Pancreas (tissue), 10 donors: ENCODE data around the gene ATP2A2. TPM values are rescaled to one million over a fixed set of nuclear protein-coding genes. Genes with fewer than 3 reads are reported as not detected.
"Not testable (repeated sequence)": the region's sequence is repeated elsewhere in the genome, so short reads cannot be mapped to it uniquely, and the experiment has no call there.

Experiments
- ATAC-seq, 4 donors: fragments of 200-7000 bp; cut with Tn5 transposase; one replicate each; pipeline versions ENCODE4 v1.8.0 to v1.9.1; 2020; ENCODE audit warnings: mild to moderate bottlenecking in 4 of 4, moderate library complexity in 4 of 4
- DNase-seq, 6 donors: peaks; one replicate each; pipeline ENCODE4 v3.0.0-alpha.2; 2020
- FAIRE-seq: peaks from 2 replicates; lab custom pipeline; 2012; peaks lifted over from hg19 to GRCh38; lab: Jason Lieb, UNC
- H3K27ac ChIP-seq, 4 donors: fragments of 200-600 bp; sonication (generic); 1 replicate in 3 of 4; 2 replicates in 1 of 4; pipeline versions ENCODE4 v1.5.0 to v1.8.0; 2020
- H3K27me3 ChIP-seq, 4 donors: fragments of 200-600 bp; one replicate each; pipeline ENCODE4 v1.8.0; 2021
- H3K36me3 ChIP-seq, 3 donors: fragments of 200-600 bp; sonication (generic) in 1 of 3; one replicate each; pipeline versions ENCODE4 v1.5.0 to v1.8.0; 2020 to 2021
- H3K4me1 ChIP-seq, 3 donors: fragments of 200-600 bp; one replicate each; pipeline ENCODE4 v1.8.0; 2021
- H3K4me3 ChIP-seq, 4 donors: fragments of 200-600 bp; sonication (generic) in 2 of 4; one replicate each; pipeline versions ENCODE4 v1.5.0 to v1.8.0; 2020 to 2021
- H3K9me3 ChIP-seq, 4 donors: fragments of 200-600 bp; one replicate each; pipeline ENCODE4 v1.8.0; 2021
- WGBS, 2 donors: extraction: QIAGEN DNeasy Blood & Tissue Kit; methylation state at CpG; one replicate each; pipeline ENCODE4 v1.1.7; 2013; 5-methylcytosine and 5-hydroxymethylcytosine counted together
- intact Hi-C, 3 donors: fragments of 100-400 bp; cut with DNase I; formaldehyde crosslinking; loops; one replicate each; pipeline versions ENCODE4 v1.11.1 to v1.14.2; 2022
- polyA plus RNA-seq, 2 donors: library from polyadenylated mRNA; stranded (reverse); fragments of 200-250 nt; gene quantifications; one replicate each; pipeline ENCODE4 v1.2.3, GENCODE V29; 2013
- total RNA-seq, 6 donors: library from RNA; stranded (reverse); fragmentation: NEBNext Ultra II Directional in 4 of 6; extraction: Animal tissue kit (Norgen Biotek cat#: 25700) in 4 of 6; gene quantifications; one replicate each; pipeline versions ENCODE4 v1.2.1 to v1.2.4, GENCODE V29; 2021 to 2023
- TF ChIP-seq, protein P1 (sequence below), 4 donors: fragments of 200-600 bp; sonication (generic) in 3 of 4; IDR thresholded peaks; one replicate each; pipeline versions ENCODE4 v1.5.0 to v1.8.0; 2021; ENCODE audit warnings: antibody characterized with exemption in 4 of 4
- donor health status: healthy with polysubstance abuse.
- donor health status: DM: no; HTN: no; CAD: no; lungs with moderate emphysema.
- donor health status: DM: no; HTN: no; CAD: no.
- donor health status: control.
- donor health status: control.
- donor health status: Bipolar disorder and iron deficiency.
- donor health status: DM: yes; HTN: yes; CAD: no.
- donor health status: DM: no; HTN: no; CAD: no.
- donor health status: DM: no; HTN: no; CAD: no.
- donor health status: DM: yes; HTN: yes; CAD: no.

Gene ATP2A2
- total and polyA plus RNA-seq, 8 donors = 16.3 to 79.7 (median 45.7) TPM

- Histone ChIP-seq H3K36me3 (peaks cover 0 to 48% (median 7%) of the 10 kb centered on the region in 3 donors), H3K4me3 (no peak overlapping the region), H3K4me1 (no peaks in the 10 kb centered on the region), H3K27me3 (no peaks in the 10 kb centered on the region), H3K27ac (no peak overlapping the region), H3K9me3 (no peaks in the 10 kb centered on the region)
- DNase-seq (no peak), ATAC-seq (no peak), FAIRE-seq (no peak)
- intact Hi-C loops = no loop called here
- 93 to 95% methylated on average over 13 of the region's 13 CpGs for WGBS, 2 donors
- TF ChIP-seq, protein P1, sequence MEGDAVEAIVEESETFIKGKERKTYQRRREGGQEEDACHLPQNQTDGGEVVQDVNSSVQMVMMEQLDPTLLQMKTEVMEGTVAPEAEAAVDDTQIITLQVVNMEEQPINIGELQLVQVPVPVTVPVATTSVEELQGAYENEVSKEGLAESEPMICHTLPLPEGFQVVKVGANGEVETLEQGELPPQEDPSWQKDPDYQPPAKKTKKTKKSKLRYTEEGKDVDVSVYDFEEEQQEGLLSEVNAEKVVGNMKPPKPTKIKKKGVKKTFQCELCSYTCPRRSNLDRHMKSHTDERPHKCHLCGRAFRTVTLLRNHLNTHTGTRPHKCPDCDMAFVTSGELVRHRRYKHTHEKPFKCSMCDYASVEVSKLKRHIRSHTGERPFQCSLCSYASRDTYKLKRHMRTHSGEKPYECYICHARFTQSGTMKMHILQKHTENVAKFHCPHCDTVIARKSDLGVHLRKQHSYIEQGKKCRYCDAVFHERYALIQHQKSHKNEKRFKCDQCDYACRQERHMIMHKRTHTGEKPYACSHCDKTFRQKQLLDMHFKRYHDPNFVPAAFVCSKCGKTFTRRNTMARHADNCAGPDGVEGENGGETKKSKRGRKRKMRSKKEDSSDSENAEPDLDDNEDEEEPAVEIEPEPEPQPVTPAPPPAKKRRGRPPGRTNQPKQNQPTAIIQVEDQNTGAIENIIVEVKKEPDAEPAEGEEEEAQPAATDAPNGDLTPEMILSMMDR (IDR thresholded peaks at IDR 0.05) = no peak
These were observed 93.0 kb downstream of the ATP2A2 start for GRCh38 chr12:110373962-110374611.

- H3K9me3 ChIP-seq, H3K4me3 ChIP-seq, H3K27ac ChIP-seq, H3K27me3 ChIP-seq, DNase-seq, FAIRE-seq, ATAC-seq, intact Hi-C loops, H3K4me1 ChIP-seq: not testable (repeated sequence)
- peaks cover 0 to 72% (median 17%) of the 10 kb centered on the region in 3 donors for H3K36me3 ChIP-seq
- WGBS, 2 donors = 93 to 96% methylated on average over 17 of the region's 17 CpGs
These were observed 97.2 kb downstream of the ATP2A2 start for GRCh38 chr12:110378131-110378790.

- H3K36me3 ChIP-seq = peaks cover 0 to 62% (median 17%) of the 10 kb centered on the region in 3 donors
- H3K4me3 ChIP-seq = no peak overlapping the region
- FAIRE-seq (no peak), DNase-seq (no peak), ATAC-seq (no peak)
- no peaks in the 10 kb centered on the region for H3K27me3 ChIP-seq
- no peaks in the 10 kb centered on the region for H3K9me3 ChIP-seq
- H3K4me1 ChIP-seq = no peaks in the 10 kb centered on the region
- H3K27ac ChIP-seq = no peak overlapping the region
- intact Hi-C loops = no loop called here
- 95 to 100% methylated on average over 3 of the region's 3 CpGs for WGBS, 2 donors
- TF ChIP-seq, protein P1 (IDR thresholded peaks at IDR 0.05) = no peak
These were observed 98.2 kb downstream of the ATP2A2 start for GRCh38 chr12:110379197-110379596.

GRCh38 chr12:110379631-110380030, 98.6 kb downstream of the ATP2A2 start:
- intact Hi-C loops = no loop called here
- FAIRE-seq (no peak), DNase-seq (no peak), ATAC-seq (no peak)
- H3K9me3 ChIP-seq = no peaks in the 10 kb centered on the region
- no peaks in the 10 kb centered on the region for H3K27me3 ChIP-seq
- H3K36me3 ChIP-seq = peaks cover 0 to 58% (median 17%) of the 10 kb centered on the region in 3 donors
- H3K4me1 ChIP-seq = no peaks in the 10 kb centered on the region
- H3K27ac ChIP-seq = no peak overlapping the region
- WGBS, 2 donors = 76 to 80% methylated on average over 2 of the region's 2 CpGs
- H3K4me3 ChIP-seq = no peak overlapping the region
- TF ChIP-seq, protein P1 (IDR thresholded peaks at IDR 0.05) = no peak

DNA sequence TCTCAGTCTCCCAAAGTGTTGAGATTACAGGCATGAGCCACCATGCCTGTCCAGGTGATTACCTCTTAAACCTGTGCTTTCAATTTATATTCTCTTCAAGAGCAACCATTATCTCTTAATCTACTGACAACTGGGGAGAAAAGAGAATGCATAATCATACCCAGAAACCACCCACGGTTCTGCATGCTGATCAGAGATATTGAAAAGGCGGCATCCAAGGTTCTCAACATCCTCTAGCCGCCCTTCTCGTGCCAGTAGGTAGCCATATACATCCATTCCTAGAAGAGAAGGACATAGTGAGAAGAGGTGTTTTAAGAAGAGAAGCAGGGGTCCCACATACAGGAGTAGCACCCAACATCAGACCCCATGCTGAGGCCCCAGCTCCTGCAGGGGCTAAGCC, 101.6 kb downstream of the ATP2A2 start:
- Histone ChIP-seq H3K4me3 (no peak overlapping the region), H3K27me3 (no peaks in the 10 kb centered on the region), H3K9me3 (no peaks in the 10 kb centered on the region), H3K36me3 (peaks cover 0 to 64% (median 15%) of the 10 kb centered on the region in 3 donors), H3K27ac (no peak overlapping the region), H3K4me1 (no peaks in the 10 kb centered on the region)
- 94 to 97% methylated on average over 4 of the region's 4 CpGs for WGBS, 2 donors
- TF ChIP-seq, protein P1 (IDR thresholded peaks at IDR 0.05) = no peak
- no peak for FAIRE-seq
- intact Hi-C loops = no loop called here
- ATAC-seq = no peak
- DNase-seq = no peak

Other genes with a start within 250 kb of the ATP2A2 start
- 1 to 10 TPM; 4.3 to 9.7 (median 5.8) TPM for gene C12orf76, start 232.7 kb upstream of the ATP2A2 start, total RNA-seq
- 10 to 100 TPM in 1 of 2 donors, 1 to 10 TPM in 1; 6.8 to 17.0 TPM for gene C12orf76, start 232.7 kb upstream of the ATP2A2 start, polyA plus RNA-seq
- gene IFT81, start 156.9 kb upstream of the ATP2A2 start, total RNA-seq = 1 to 10 TPM; 2.1 to 5.9 (median 3.4) TPM
- 1 to 10 TPM; 2.5 to 7.2 TPM for gene IFT81, start 156.9 kb upstream of the ATP2A2 start, polyA plus RNA-seq
- gene ANAPC7, start 122.5 kb downstream of the ATP2A2 start, total RNA-seq = 10 to 100 TPM in 5 of 6 donors, 1 to 10 TPM in 1; 9.7 to 22.9 (median 14.1) TPM
- gene ANAPC7, start 122.5 kb downstream of the ATP2A2 start, polyA plus RNA-seq = 10 to 100 TPM; 32.6 to 35.1 TPM
- 100 to 1,000 TPM in 2 of 6 donors, 10 to 100 TPM in 4; 53.1 to 107 (median 70.5) TPM for gene ARPC3, start 169.1 kb downstream of the ATP2A2 start, total RNA-seq
- gene ARPC3, start 169.1 kb downstream of the ATP2A2 start, polyA plus RNA-seq = 100 to 1,000 TPM; 164 to 167 TPM
- gene GPN3, start 187.0 kb downstream of the ATP2A2 start, total RNA-seq = 10 to 100 TPM in 4 of 6 donors, 1 to 10 TPM in 2; 6.8 to 11.5 (median 10.2) TPM
- gene GPN3, start 187.0 kb downstream of the ATP2A2 start, polyA plus RNA-seq = 10 to 100 TPM in 1 of 2 donors, 1 to 10 TPM in 1; 6.8 to 11.1 TPM
- 1 to 10 TPM in 4 of 6 donors, under 1 TPM in 2; 0.37 to 1.9 (median 1.1) TPM for gene FAM216A, start 187.6 kb downstream of the ATP2A2 start, total RNA-seq
- 1 to 10 TPM; 2.3 to 2.8 TPM for gene FAM216A, start 187.6 kb downstream of the ATP2A2 start, polyA plus RNA-seq
- gene VPS29, start 220.9 kb downstream of the ATP2A2 start, total RNA-seq = 10 to 100 TPM; 29.1 to 49.3 (median 36.5) TPM
- gene VPS29, start 220.9 kb downstream of the ATP2A2 start, polyA plus RNA-seq = 100 to 1,000 TPM in 1 of 2 donors, 10 to 100 TPM in 1; 66.8 to 120 TPM
- gene RAD9B, start 221.1 kb downstream of the ATP2A2 start, total RNA-seq = under 1 TPM; 0.16 to 0.28 (median 0.22) TPM
- under 1 TPM in 1 of 2 donors, not detected in 1; 0.26 TPM for gene RAD9B, start 221.1 kb downstream of the ATP2A2 start, polyA plus RNA-seq